GM12878 (cell line): ENCODE data around the gene PHLDB1. TPM values are rescaled to one million over a fixed set of nuclear protein-coding genes. Genes with fewer than 3 reads are reported as not detected.

Source experiments
- ATAC-seq: fragments of 200-7000 bp; cut with Tn5 transposase; 3 replicates; pipeline ENCODE4 v1.9.1; 2020; ENCODE audit warnings: mild to moderate bottlenecking, moderate library complexity
- BruUV-seq: library from RNA; stranded (reverse); fragments of 400-500 nt; replicated peaks from 2 replicates; lab custom pipeline; 2021; lab: Mats Ljungman, UMichigan
- CTCF ChIA-PET: fragments of 300-600 bp; sonication (Branson Sonifier 250); formaldehyde crosslinking; extraction: SDS; loops from one replicate; lab custom pipeline; 2021; ENCODE audit warnings: inconsistent platforms; lab: Yijun Ruan, JAX
- POLR2A ChIA-PET: fragments of 350-600 bp; formaldehyde crosslinking; extraction: SDS; loops from one replicate; lab custom pipeline; 2021; ENCODE audit warnings: inconsistent platforms; lab: Charles Lee
- RAD21 ChIA-PET: fragments of 300-600 bp; sonication (Branson Sonifier 250); formaldehyde crosslinking; loops from one replicate; lab custom pipeline; 2023; ENCODE audit warnings: antibody characterized with exemption; ENCODE audit not compliant: unreplicated experiment; lab: Charles Lee
- SMC1A ChIA-PET: fragments of 300-600 bp; sonication (Branson Sonifier 250); formaldehyde crosslinking; loops from one replicate; lab custom pipeline; 2023; ENCODE audit not compliant: unreplicated experiment, uncharacterized antibody; lab: Charles Lee
- DNase-seq: peaks from one replicate; pipeline ENCODE4 v3.0.0-alpha.2; 2011; ENCODE audit warnings: low read depth, low spot score
- FAIRE-seq: peaks from 3 replicates; lab custom pipeline; 2011; peaks lifted over from hg19 to GRCh38; lab: Jason Lieb, UNC
- H2AFZ ChIP-seq: 2 replicates; pipeline ENCODE4 v1.6.0; 2011; ENCODE audit warnings: low read depth, low read length, control low read depth; ENCODE audit not compliant: control insufficient read depth
- H3K27ac ChIP-seq: 2 replicates; pipeline ENCODE4 v1.5.1; 2011; ENCODE audit warnings: control low read depth; ENCODE audit not compliant: control insufficient read depth, insufficient read depth
- H3K27me3 ChIP-seq, 2 experiments: replicated peaks in 1 of 2; 2 replicates each; pipeline versions ENCODE4 v1.6.0 to v1.6.1; 2011; ENCODE audit warnings: low read length in 1 of 2; ENCODE audit not compliant: control insufficient read depth in 2 of 2, insufficient read depth in 2 of 2
- H3K36me3 ChIP-seq, 2 experiments: 2 replicates each; pipeline ENCODE4 v1.5.1; 2011; ENCODE audit warnings: low read length in 1 of 2; ENCODE audit not compliant: control insufficient read depth in 2 of 2, insufficient read depth in 2 of 2
- H3K4me1 ChIP-seq: 2 replicates; pipeline ENCODE4 v1.6.1; 2011; ENCODE audit warnings: mild to moderate bottlenecking, low read length, moderate library complexity, mixed read lengths; ENCODE audit not compliant: control insufficient read depth, insufficient read depth
- H3K4me2 ChIP-seq: 2 replicates; pipeline ENCODE4 v1.6.0; 2011; ENCODE audit warnings: control low read depth; ENCODE audit not compliant: control insufficient read depth, insufficient read depth
- H3K4me3 ChIP-seq: fragments of 200-600 bp; sonication (generic); 2 replicates; pipeline ENCODE4 v1.5.1; 2016
- H3K79me2 ChIP-seq: 2 replicates; pipeline ENCODE4 v1.6.0; 2011; ENCODE audit warnings: low read length; ENCODE audit not compliant: control insufficient read depth, insufficient read depth
- H3K9ac ChIP-seq: 2 replicates; pipeline ENCODE4 v1.8.0; 2011; ENCODE audit warnings: low read length, control low read depth, mixed read lengths; ENCODE audit not compliant: control insufficient read depth, insufficient read depth
- H3K9me3 ChIP-seq: replicated peaks from 3 replicates; pipeline ENCODE4 v1.5.1; 2011; ENCODE audit warnings: mild to moderate bottlenecking, low read length; ENCODE audit not compliant: control insufficient read depth, insufficient read depth
- H4K20me1 ChIP-seq: 2 replicates; pipeline ENCODE4 v1.6.0; 2011; ENCODE audit not compliant: control insufficient read depth, insufficient read depth
- BCL11A ChIP-seq: IDR thresholded peaks from 2 replicates; pipeline ENCODE4 v1.6.1; 2011; ENCODE audit warnings: low read depth, low read length
- EGR1 ChIP-seq, 2 experiments: IDR thresholded peaks; 1 replicate in 1 of 2; 2 replicates in 1 of 2; pipeline ENCODE4 v1.6.1; 2011 to 2012; ENCODE audit warnings: low read depth in 2 of 2, low read length in 2 of 2, borderline replicate concordance in 1 of 2, mild to moderate bottlenecking in 1 of 2, moderate library complexity in 1 of 2
- ESRRA ChIP-seq: IDR thresholded peaks from 2 replicates; pipeline ENCODE4 v1.6.1; 2012; ENCODE audit warnings: mild to moderate bottlenecking, low read length, improper control_type of control experiment
- NFYB ChIP-seq: IDR thresholded peaks from 2 replicates; pipeline ENCODE4 v1.6.1; 2011; ENCODE audit warnings: low read depth, mild to moderate bottlenecking, low read length, improper control_type of control experiment, moderate library complexity; ENCODE audit not compliant: insufficient read depth
- NRF1 ChIP-seq: conservative IDR thresholded peaks from 2 replicates; pipeline ENCODE4 v1.6.1; 2011; ENCODE audit warnings: mild to moderate bottlenecking, low read depth, low read length, improper control_type of control experiment
- PAX8 ChIP-seq: fragments of 450-650 bp; IDR thresholded peaks from 2 replicates; pipeline ENCODE4 v1.6.1; 2017; ENCODE audit warnings: mild to moderate bottlenecking, moderate library complexity
- POLR2A ChIP-seq: IDR thresholded peaks from 2 replicates; pipeline ENCODE4 v1.6.1; 2011; ENCODE audit warnings: low read depth, mild to moderate bottlenecking, low read length
- STAT1 ChIP-seq: fragments of 450-650 bp; conservative IDR thresholded peaks from 2 replicates; pipeline ENCODE4 v1.6.1; 2014; ENCODE audit warnings: antibody characterized with exemption, mild to moderate bottlenecking
- WRNIP1 ChIP-seq: IDR thresholded peaks from 2 replicates; pipeline ENCODE4 v1.6.1; 2011; ENCODE audit warnings: low read depth, low read length, improper control_type of control experiment, borderline replicate concordance
- WGBS: methylation state at CpG from one replicate; pipeline ENCODE4 v1.1.6; 2016; ENCODE audit warnings: low lambda C conversion rate; ENCODE audit not compliant: insufficient replicate concordance, insufficient coverage; ENCODE audit errors: missing lambda C conversion rate; 5-methylcytosine and 5-hydroxymethylcytosine counted together
- in situ Hi-C: fragments of 300-500 bp; cut with MboI; formaldehyde crosslinking; loops from 9 replicates; pipeline ENCODE4 v1.14.3; 2018; ENCODE audit warnings: mixed read lengths
- intact Hi-C: fragments of 100-400 bp; cut with micrococcal nuclease; formaldehyde crosslinking; loops from one replicate; pipeline ENCODE4 v1.14.2; 2022; ENCODE audit not compliant: unreplicated experiment
- polyA plus RNA-seq, 11 experiments: library from polyadenylated mRNA; depleted of rRNA in 4 of 11; unstranded in 6 of 11; stranded (reverse) in 5 of 11; fragments of >200 nt; fragmentation: Nextera tagmentation in 4 of 11; fragmentation: Illumina TruSeq in 1 of 11; extraction: Ambion mirVana in 4 of 11; extraction: Trizol in 1 of 11; gene quantifications; 1 replicate in 1 of 11; 2 replicates in 10 of 11; pipeline versions ENCODE4 v1.2.1 to v1.2.3, GENCODE V29; 2011 to 2016; ENCODE audit warnings: inconsistent platforms in 2 of 11, missing spikeins in 2 of 11, low read depth in 1 of 11
- total RNA-seq, 4 experiments: library from RNA; depleted of rRNA in 3 of 4; stranded (reverse); fragments of >200 nt in 3 of 4; fragmentation: Illumina TruSeq in 1 of 4; extraction: Trizol in 1 of 4; gene quantifications; 2 replicates each; pipeline versions ENCODE4 v1.2.1 to v1.2.3, GENCODE V29; 2013 to 2021
- TF ChIP-seq, protein P1 (sequence below): IDR thresholded peaks from 2 replicates; pipeline ENCODE4 v1.6.1; 2012; ENCODE audit warnings: low read depth, low read length, improper control_type of control experiment
- TF ChIP-seq, protein P2 (sequence below): IDR thresholded peaks from 2 replicates; pipeline ENCODE4 v1.6.1; 2012; ENCODE audit warnings: low read length, inconsistent platforms

Gene PHLDB1
- total and polyA plus RNA-seq, 10 of the 15 experiments (the other 5 are each of a cell fraction or from before 2014, with no cell fraction given) = 0.03 to 0.26 (median 0.18) TPM; not detected in 4

DNA sequence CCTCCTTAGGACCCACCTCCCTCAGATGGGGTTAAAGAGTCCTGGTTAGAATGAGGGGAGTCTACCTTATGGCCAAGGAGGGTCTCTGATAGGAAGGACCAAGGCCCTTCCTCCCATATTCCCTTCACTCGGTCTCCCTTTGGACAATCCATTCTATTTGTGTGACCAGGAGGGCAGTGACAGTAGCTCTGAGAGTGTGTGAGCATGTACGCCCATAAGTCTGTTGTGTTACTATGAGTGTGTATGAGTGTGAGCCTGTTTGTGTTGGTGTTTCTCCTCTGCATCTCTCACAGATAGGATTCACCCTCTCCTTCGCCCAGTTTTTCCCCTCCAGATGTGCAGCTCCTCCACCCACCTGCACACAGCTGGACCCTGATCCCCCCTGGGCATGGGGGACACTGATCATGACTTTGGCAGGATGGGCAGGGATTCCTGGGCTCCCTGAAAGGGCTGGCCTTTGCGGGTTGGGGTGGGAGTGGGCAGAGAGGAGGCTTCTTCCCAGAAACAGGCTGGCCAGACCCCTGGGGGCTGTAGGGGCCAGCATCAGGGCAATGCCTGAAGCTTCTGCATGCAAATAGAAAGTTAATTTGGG is 14.5 kb downstream of the PHLDB1 start:
- H3K9ac ChIP-seq = no peak overlapping the region
- no peak overlapping the region for H3K4me2 ChIP-seq
- no peaks in the 10 kb centered on the region for H3K4me1 ChIP-seq
- DNase-seq = no peak
- H3K4me3 ChIP-seq = no peak overlapping the region
- FAIRE-seq = no peak
- H3K79me2 ChIP-seq = no peaks in the 10 kb centered on the region
- BruUV-seq = no TSS peak
- no peak overlapping the region for H2AFZ ChIP-seq
- POLR2A ChIA-PET = interaction anchor here (0.6 kb wide), 1 partner anchor 24 kb away, joined by 4 read pairs; no protein-coding TSS in a partner anchor
- ATAC-seq = no peak
- H3K36me3 ChIP-seq = no peaks in the 10 kb centered on the region
- CTCF ChIA-PET = interaction anchor here (0.6 kb wide), 1 partner anchor 334 kb away, joined by 3 read pairs; the partner anchor contains the start of gene UPK2
- intact Hi-C loops = no loop called here
- RAD21 ChIA-PET = no interaction called here
- TF ChIP-seq POLR2A = no peak
- no peak overlapping the region for H3K27ac ChIP-seq
- peaks cover 5 to 6% of the 10 kb centered on the region in 2 experiments for H3K27me3 ChIP-seq
- no peaks in the 10 kb centered on the region for H3K9me3 ChIP-seq
- H4K20me1 ChIP-seq = no peaks in the 10 kb centered on the region
- SMC1A ChIA-PET = no interaction called here
- WGBS = 33% methylated on average over 4 of the region's 4 CpGs
- in situ Hi-C loops = no loop called here

DNA sequence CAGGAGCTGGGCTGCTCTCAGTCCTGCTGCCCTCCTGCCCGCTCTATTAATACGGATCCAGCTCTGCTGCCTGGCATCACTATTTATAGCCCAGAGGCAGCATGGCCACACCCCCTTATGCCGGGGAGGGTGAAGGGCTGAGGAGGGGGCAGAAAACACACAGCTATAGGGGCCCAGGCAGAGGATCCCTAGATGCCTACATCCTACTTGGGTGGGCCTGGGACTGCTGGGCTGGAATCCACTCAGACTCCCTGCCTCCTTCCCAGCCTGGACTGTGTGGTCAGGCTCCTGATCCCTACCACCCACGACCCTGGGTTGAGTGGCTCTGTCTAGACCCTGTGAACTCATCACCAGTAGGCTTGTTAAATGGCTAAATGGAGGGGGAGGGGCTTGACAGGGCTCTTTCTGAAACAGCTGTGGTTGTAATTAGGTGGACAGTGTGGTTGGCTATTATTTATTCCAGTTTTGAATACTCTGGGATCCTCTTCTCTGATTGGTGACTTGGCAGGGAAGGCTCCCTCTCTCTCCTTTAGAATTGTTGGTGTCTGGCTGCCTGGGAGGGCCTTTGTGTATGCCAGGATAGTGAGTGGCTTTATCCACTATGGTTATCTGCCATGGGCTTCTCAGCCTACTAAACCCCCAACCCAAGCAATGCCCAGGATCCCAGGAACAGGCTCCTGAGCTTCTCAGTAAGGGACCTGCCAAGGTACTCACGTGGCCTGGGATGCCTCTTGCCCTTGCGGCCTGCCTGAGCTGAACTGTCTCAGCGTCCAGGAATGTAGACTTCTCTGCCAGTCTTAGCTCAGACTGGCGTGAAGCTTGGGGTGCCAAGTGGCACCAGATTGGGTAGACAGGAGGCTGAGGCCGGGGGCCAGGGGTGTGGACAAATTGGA is 15.2 kb downstream of the PHLDB1 start:
- no peak overlapping the region for H3K4me2 ChIP-seq
- no peak for DNase-seq
- no peak overlapping the region for H3K4me3 ChIP-seq
- H3K4me1 ChIP-seq = no peaks in the 10 kb centered on the region
- no peaks in the 10 kb centered on the region for H3K9me3 ChIP-seq
- ChIA-PET POLR2A (interaction anchor here (0.6 kb wide), 1 partner anchor 24 kb away, joined by 4 read pairs; no protein-coding TSS in a partner anchor), RAD21 (interaction anchor here (0.7 kb wide), 1 partner anchor 29 kb away, joined by 3 read pairs; no protein-coding TSS in a partner anchor), SMC1A (no interaction called here), CTCF (no interaction called here)
- no peak for FAIRE-seq
- no peaks in the 10 kb centered on the region for H3K36me3 ChIP-seq
- H4K20me1 ChIP-seq = no peaks in the 10 kb centered on the region
- no peak overlapping the region for H3K9ac ChIP-seq
- 41% methylated on average over 9 of the region's 9 CpGs for WGBS
- no TSS peak for BruUV-seq
- ATAC-seq = no peak
- no peak overlapping the region for H3K27ac ChIP-seq
- H3K27me3 ChIP-seq = peaks cover 5 to 6% of the 10 kb centered on the region in 2 experiments
- in situ Hi-C loops (no loop called here), intact Hi-C loops (no loop called here)
- H3K79me2 ChIP-seq = no peaks in the 10 kb centered on the region
- no peak overlapping the region for H2AFZ ChIP-seq
- TF ChIP-seq, protein P1, sequence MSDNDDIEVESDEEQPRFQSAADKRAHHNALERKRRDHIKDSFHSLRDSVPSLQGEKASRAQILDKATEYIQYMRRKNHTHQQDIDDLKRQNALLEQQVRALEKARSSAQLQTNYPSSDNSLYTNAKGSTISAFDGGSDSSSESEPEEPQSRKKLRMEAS = no peak
- TF ChIP-seq EGR1 (IDR thresholded peaks at IDR 0.05; ENCODE audit: borderline replicate concordance in 1 of 2, low read depth in 2 of 2, low read length in 2 of 2) (no peak), STAT1 (no peak), ESRRA (no peak), BCL11A (no peak), NFYB (no peak), PAX8 (no peak), NRF1 (no peak), WRNIP1 (no peak)
- TF ChIP-seq, protein P2, sequence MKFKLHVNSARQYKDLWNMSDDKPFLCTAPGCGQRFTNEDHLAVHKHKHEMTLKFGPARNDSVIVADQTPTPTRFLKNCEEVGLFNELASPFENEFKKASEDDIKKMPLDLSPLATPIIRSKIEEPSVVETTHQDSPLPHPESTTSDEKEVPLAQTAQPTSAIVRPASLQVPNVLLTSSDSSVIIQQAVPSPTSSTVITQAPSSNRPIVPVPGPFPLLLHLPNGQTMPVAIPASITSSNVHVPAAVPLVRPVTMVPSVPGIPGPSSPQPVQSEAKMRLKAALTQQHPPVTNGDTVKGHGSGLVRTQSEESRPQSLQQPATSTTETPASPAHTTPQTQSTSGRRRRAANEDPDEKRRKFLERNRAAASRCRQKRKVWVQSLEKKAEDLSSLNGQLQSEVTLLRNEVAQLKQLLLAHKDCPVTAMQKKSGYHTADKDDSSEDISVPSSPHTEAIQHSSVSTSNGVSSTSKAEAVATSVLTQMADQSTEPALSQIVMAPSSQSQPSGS = no peak
